ENCODE measurements around the gene CFAP99. TPM values are rescaled to one million over a fixed set of nuclear protein-coding genes. Genes with fewer than 3 reads are reported as not detected.

Gene CFAP99
- total and polyA plus RNA-seq, 2 of the 4 experiments (the other 2 are of a cell fraction): not detected

GRCh38 chr4:2384245-2384644 is 34.5 kb upstream of the CFAP99 start:
- no peaks in the 10 kb centered on the region for H3K79me1 ChIP-seq (ENCODE audit: low read depth in 1 of 2, low read length in 2 of 2)
- H3K4me1 ChIP-seq (ENCODE audit: control insufficient read depth, insufficient read depth, low read length): no peaks in the 10 kb centered on the region
- ChIA-PET POLR2A (ENCODE audit: unreplicated experiment) (no interaction called here), CTCF (no interaction called here)
- H2AFZ ChIP-seq (replicated peaks; ENCODE audit: low read length, poor library complexity): no peak overlapping the region
- no peak overlapping the region for H3K18ac ChIP-seq (ENCODE audit: low read depth, low read length)
- no peak overlapping the region for H2BK15ac ChIP-seq (ENCODE audit: low read depth, low read length)
- H3K27ac ChIP-seq (ENCODE audit: insufficient read depth, low read length): no peak overlapping the region
- H3K4me2 ChIP-seq (ENCODE audit: low read depth, low read length): no peak overlapping the region
- no peak overlapping the region for H2BK5ac ChIP-seq (ENCODE audit: low read depth, low read length, poor library complexity, severe bottlenecking)
- H3K4ac ChIP-seq (ENCODE audit: low read depth, low read length): no peak overlapping the region
- no peak overlapping the region for H3K14ac ChIP-seq (replicated peaks; ENCODE audit: low read depth, low read length)
- dilution Hi-C loops (cut with HindIII; ENCODE audit: low sequenced_read_pairs, unreplicated experiment): no loop called here
- H4K20me1 ChIP-seq (ENCODE audit: insufficient read depth, low read length): no peaks in the 10 kb centered on the region
- H3K27me3 ChIP-seq (ENCODE audit: control insufficient read depth, insufficient read depth, low read length): peaks cover 48% of the 10 kb centered on the region
- no peak overlapping the region for H2BK120ac ChIP-seq (ENCODE audit: low read depth, low read length)
- H4K91ac ChIP-seq (ENCODE audit: insufficient read depth, low read depth, low read length): no peak overlapping the region
- H3K9me3 ChIP-seq (ENCODE audit: control insufficient read depth, insufficient read depth, low read length): 0 out of 2 replicates have a peak, but pooled peaks cover 2% of the 10 kb centered on the region
- ATAC-seq (ENCODE audit: low read depth): no peak
- no CpG with 5 or more reads among the region's 6 CpGs for WGBS, 2 experiments (ENCODE audit: extremely low coverage in 2 of 2, insufficient read length in 1 of 2)
- no peak overlapping the region for H2BK20ac ChIP-seq (ENCODE audit: low read depth, low read length)
- no peak overlapping the region for H3K9ac ChIP-seq (ENCODE audit: low read depth, low read length)
- intact Hi-C loops (cut with micrococcal nuclease): no loop called here
- no peak overlapping the region for H3K4me3 ChIP-seq (ENCODE audit: insufficient read depth, low read depth, low read length)
- BruUV-seq (replicated peaks): no TSS peak
- no peak overlapping the region for H4K5ac ChIP-seq (ENCODE audit: low read depth, low read length)
- no peak overlapping the region for H2AK5ac ChIP-seq (ENCODE audit: low read depth, low read length)
- no peak overlapping the region for H3K23ac ChIP-seq (ENCODE audit: low read depth, low read length)
- H4K8ac ChIP-seq (ENCODE audit: low read depth in 2 of 2, low read length in 2 of 2): no peak overlapping the region
- H3K56ac ChIP-seq (ENCODE audit: extremely low read depth, insufficient read depth, low read length): no peak overlapping the region
- H3K9me1 ChIP-seq (ENCODE audit: insufficient read depth, low read length): no peaks in the 10 kb centered on the region
- in situ Hi-C loops (cut with MboI; ENCODE audit: low sequenced_read_pairs): no loop called here
- no peak overlapping the region for H2AK9ac ChIP-seq (replicated peaks; ENCODE audit: low read depth, low read length, poor library complexity)
- TF ChIP-seq SMC3 (IDR thresholded peaks at IDR 0.05; ENCODE audit: low read depth, low read length) (no peak), MAFK (IDR thresholded peaks at IDR 0.05; ENCODE audit: low read depth, low read length) (no peak), RFX5 (IDR thresholded peaks at IDR 0.05; ENCODE audit: low read depth, low read length) (no peak), FOS (IDR thresholded peaks at IDR 0.05; ENCODE audit: low read depth, low read length) (no peak), ELK1 (IDR thresholded peaks at IDR 0.05; ENCODE audit: borderline replicate concordance, low read depth, low read length) (no peak), USF2 (IDR thresholded peaks at IDR 0.05; ENCODE audit: low read depth, low read length) (no peak), NFE2L2 (IDR thresholded peaks at IDR 0.05; ENCODE audit: low read depth, low read length) (no peak), CHD1 (IDR thresholded peaks at IDR 0.05; ENCODE audit: low read depth, low read length) (no peak)
- H3K36me3 ChIP-seq (ENCODE audit: control insufficient read depth, insufficient read depth, low read length): no peaks in the 10 kb centered on the region
- DNase-seq: no peak

Measured in IMR-90 (cell line).